NCI-H2196 (cell line): ENCODE measurements around the gene PTPN14.

ENCODE experiments used
- DNase-seq: peaks from one replicate; lab custom pipeline; 2025; ENCODE audit not compliant: unreplicated experiment; lab: John Stamatoyannopoulos, UW

Gene PTPN14

DNA sequence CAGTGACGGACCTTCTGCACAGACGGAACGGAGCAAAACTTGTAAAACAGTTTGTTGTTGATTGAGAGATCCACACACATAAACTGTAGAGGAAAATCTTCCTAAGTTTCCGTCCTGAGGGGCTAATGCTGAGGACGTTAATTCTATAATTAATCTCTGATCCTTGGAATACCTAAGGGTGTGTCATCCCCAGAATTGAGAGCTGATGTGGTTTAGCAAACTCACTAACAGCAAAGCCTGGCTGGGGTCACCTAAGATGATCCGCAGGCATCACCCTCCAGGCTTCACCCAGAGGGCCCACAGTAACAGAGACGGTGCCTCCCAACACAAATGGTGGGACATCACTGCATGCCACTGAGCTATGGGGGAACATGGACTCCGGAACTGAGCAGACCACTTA is 172.9 kb downstream of the PTPN14 start:
- DNase-seq, result no peak

DNA sequence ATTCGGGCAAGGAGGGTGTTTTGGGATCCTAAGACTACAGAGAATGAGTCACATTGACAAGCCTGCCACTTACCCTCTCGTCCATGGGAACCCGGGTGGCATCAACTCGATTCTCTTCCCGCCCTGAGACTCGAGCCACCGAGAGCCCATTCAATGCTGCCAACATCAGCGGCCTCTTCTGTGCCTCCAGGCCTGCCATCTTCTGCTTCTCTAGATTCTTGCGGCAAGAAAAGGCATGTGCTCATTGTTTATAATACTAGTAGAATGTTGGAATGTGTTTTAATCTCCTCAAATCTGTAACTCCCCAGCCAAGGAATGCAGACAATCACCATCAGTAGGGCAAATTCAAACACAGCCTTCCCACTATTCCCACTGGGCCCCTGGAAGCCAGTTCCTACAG is 173.5 kb downstream of the PTPN14 start:
- DNase-seq, result no peak

DNA sequence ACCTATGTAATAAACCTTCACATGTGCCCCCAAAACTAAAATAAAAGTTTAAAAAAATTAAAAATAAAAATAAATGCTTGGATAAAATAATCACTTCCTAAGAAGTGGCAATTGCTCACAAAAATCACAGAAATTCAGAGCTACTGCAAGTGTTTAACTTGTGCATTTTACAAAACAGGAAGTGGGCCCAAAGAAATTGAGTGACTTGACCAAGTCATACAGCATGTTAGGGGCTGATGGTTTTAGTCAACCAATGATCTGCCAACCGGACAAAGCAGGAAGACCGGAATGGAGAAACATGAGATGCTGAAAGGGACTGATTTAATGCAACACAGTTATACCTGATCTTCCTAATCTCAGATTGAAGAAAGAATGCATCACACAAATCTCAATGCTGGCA is 173.9 kb downstream of the PTPN14 start:
- no peak for DNase-seq

DNA sequence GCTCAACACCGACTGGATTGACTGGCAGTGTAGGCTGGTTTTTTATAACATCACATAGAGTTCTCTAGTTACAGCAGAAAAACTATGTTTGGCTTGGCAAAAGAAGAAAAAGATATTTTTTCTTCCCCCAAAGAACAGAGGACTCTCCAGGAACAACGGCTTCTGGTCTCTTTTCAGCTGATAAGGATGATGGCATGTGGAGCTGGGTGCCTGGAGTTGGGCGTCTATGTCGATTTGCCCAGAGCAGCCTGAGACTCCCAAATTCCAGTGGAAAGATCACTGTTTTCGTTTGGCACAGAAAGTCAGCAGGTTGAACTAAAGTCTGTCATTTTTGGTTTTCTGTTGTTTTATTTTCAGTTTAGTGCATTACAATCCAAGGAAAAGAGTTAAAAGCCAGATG is 179.3 kb downstream of the PTPN14 start:
- DNase-seq, result no peak

DNA sequence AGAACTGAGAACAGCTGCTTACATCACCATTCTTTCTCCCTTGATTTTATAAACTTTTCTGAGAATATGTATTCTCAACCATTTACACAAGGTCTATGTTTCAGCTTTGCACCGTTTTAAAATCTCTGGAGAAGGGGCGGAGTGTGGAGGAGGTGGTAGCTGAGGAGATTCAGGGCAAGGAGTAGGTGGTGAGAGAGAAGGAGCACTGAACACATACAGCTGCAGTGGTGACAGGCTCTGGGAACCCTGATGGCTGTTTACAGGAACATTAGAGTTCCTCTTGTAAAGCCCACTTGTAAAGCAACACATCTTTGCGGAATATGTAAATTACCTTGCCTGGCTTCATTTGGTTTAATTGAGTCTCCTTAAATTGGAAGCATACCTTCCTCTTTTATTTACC is 180.8 kb downstream of the PTPN14 start:
- DNase-seq, result no peak

DNA sequence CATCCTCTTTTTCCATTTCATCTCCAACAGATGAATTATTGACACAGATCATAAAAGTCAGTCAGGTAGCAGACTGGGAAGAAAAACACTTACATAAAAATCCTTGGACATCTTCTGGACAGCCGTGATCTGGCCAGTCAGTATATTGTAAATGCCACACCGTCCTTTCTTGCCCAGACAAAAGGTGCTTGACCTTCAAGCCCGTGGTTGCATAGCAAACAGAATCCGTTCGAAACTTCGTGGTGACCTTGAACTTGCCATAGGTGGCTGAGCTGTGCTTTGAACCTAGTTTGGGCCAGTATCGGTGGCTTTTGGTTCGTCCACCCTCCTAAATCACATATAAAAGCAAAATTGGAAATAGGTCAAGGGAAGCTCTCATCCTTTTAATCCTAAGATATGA is 182.0 kb downstream of the PTPN14 start:
- no peak for DNase-seq

DNA sequence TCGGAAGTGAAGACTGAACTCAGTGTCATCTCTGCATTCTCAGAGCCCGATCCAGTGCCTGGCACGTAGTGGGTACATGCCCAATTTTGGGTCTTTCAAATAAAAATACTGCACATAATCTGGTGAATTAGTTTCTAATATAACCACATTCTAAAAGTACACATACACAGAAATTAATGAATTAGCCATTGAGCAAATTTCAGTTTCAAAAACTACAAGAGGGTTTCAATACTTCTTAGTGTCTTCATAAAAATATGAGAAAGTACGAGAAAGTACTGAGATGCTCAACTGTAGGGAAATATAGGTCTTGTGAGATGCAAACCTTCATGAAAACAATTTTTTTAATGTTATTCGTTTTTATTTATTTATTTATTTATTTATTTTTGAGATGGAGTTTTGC is 183.6 kb downstream of the PTPN14 start:
- no peak for DNase-seq

DNA sequence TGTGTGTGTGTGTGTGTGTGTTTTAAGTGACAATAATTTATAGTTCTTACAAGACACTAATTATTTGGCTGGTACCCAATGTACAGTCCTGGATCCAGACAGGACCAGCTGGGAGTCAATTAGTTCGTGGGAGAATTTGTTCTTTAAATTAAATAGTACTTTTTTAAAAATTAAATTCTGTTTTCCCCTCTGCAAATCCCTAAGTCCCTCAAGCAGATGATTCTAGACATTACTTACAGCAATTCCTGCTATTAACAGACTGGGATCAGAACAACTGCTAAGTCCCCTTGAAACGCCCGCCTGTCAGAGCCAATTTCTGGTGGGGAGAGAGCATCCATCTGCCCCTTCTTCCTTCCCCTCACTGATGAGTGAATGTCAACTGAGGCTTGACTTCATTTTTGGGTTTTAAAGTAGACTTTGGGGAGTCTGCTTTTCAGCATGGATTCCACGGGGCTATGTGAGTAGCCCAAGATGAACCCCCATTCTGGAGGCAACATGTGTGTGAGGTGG is 186.6 kb downstream of the PTPN14 start:
- DNase-seq, result no peak

DNA sequence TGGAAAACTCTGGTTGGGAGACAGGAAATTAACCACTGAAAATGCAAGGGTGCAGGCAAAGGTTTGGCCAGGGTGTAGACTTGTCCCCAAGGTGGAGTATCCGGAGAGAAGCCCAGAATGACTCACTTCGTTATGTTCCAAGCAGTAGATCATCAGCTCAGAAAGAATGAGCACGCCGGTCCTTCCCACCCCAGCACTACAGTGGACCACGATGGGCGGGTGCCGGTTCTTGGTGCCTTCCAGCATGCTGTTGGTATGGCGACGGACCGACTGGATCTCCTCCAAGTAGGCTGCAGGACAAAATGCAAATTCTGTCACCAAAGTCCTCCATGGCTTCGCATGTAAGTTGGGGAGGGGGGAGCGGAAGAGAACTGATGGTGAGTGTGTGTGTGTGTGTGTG is 187.0 kb downstream of the PTPN14 start:
- no peak for DNase-seq

DNA sequence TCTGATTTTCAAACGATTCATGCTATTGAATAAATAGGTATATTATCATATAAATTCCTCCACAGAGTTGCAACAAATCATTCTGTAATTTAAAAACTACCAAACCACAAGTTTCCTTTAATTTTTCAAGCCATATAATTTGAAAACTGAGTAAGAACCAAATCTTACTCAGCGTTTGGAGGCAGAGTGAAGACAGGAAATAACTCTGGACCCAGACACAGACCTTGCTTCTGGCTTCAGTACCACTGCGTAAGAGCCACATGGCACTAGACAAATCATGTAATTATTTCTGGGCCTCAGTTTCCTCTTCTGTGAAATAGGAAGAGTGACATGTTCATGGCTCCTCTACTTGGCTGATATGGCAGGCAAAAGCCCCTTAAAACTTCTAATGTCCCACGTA is 188.0 kb downstream of the PTPN14 start:
- DNase-seq, result no peak

DNA sequence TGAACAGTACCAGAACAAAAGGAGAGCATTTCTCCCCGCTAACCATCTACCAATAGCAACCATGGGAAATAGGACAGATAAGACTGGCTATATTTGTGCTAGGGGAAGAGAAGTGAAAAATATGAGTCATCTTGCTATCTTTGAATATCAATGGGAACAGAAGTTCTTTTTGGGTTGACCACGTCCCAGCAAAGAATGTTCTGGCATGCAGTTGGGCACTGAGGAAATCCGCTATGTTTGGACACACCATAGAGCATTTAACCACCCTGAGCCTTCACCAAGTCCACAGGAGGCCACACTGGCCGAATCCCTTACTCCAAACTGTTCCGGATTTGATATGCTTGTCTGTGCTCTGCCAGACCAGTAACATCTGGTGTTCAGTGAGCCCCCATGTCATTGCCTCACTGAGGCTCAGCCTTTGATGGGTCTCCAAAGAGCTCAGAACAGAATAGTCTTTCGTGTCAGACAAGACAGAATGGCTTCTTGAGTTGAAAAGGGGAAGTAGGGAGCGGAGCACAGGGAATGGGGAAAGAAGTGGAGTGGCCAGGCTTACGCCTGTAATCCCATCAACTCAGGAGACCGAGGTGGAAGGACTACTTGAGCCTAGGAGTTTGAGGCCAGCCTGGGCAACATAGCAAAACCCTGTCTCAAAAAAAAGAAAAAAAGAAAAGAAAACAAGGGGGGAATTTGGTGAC is 189.1 kb downstream of the PTPN14 start:
- no peak for DNase-seq

DNA sequence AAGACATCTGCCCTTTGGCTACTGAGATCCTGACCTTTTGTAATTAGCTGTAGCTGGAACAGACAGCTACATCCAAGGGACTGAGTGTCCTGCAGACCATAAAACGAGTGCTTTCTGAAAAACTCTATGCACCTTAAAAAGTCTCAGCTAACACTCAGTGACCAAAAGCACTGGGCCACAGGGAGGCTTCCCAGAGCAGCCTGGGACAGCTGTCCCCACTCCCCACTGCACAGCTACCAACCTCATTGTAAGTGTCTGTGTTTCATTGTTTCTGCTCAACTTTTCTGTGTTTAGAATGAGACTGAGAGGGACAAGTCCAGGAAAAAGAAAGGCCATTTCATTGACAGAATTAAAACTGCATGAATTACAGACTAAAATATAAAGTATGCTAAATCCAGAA is 189.8 kb downstream of the PTPN14 start:
- DNase-seq, result no peak

DNA sequence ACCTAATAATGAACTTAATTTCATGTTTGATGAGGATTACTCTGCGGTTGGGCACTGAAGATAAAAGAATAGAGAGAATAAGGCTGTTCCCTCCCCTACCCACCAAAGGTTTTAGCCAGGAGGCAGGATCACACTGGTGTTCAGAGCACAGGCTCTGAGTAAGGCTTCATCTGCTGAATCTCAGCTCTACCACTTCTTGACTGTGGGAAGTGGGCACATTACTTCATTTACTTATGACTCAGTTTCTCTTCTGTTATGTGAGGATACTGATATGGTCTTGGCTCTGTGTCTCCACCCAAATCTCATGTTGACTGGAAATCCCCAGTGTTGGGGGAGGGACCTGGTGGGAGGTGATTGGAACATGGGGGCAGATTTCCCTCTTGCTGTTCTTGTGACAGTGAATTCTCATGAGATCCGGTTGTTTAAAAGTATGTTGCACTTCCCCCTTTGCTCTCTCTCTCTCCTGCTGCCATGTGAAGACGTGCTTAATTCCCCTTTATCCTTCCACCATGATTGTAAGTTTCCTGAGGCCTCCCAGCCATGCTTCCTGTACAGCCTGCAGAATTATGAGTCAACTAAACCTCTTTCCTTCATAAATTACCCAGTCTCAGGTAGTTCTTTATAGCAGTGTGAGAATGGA is 190.8 kb downstream of the PTPN14 start:
- no peak for DNase-seq

DNA sequence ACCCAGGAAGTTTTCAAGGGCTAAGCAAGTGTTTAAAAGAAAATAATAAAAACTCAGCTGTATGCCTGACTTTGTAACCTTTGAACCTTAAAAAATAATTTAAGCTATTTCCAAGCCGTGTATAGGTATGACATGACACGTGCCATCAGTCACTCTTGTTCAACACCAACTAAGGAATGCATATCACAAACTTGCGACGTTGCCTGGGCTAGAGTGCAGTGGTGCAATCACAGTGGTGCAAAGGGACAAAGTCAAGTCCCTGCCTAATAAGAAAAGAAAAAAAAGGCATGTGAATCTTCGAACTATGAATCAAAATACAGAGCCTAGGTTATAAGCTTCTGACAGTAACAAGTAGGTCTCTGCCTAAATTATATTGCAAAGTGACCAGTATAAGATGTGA is 191.3 kb downstream of the PTPN14 start:
- no peak for DNase-seq

DNA sequence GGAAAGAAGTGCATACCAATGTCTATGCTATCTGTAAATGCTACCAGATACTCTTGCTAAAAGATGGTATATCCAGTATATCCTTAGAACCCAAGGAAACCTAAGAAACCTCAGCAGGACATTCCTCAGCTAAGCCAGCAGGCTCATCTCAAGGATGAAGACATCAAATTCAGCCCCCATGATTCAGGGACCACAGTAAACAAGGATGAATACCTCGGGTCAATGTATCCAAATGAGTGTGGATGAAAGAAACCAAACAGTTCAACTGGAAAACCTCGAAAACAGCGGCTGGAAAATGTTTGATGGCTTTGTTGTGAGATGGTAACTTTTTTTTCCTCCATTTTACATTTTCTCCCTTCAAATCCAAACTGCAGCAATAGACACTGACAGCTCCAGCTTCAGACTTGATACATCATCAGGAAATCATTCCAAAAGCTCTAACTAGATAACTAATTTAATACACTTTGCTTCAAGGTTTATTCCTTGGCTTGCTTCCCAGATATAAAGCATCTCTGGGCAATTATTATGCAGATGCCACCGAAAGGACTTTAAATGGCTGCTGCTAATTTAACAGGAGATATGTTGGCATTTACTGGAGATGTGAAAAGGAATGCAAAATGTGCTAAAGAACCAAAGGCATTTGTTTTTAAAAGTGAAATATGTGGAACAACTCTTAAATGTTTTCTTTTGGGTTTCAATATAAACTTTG is 196.8 kb downstream of the PTPN14 start:
- DNase-seq, result no peak

DNA sequence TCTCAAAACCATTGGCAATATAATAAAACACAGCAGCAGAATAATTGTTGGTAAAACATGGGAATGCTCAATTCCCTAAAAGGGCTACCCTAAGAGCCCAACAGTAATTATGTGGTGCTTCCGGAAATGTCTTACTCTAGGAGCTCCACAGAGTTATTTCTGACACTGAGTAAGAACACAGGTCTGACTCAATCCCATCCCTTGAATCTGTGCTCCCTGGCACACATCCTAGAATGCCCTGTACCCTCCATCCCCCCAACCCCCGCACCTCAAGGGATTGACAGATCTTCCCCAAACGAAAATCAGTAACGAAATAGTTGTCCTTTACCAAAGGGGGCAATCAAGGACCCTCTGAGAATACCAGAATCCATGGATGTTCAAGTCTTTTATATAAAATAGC is 198.6 kb downstream of the PTPN14 start:
- DNase-seq, result no peak

DNA sequence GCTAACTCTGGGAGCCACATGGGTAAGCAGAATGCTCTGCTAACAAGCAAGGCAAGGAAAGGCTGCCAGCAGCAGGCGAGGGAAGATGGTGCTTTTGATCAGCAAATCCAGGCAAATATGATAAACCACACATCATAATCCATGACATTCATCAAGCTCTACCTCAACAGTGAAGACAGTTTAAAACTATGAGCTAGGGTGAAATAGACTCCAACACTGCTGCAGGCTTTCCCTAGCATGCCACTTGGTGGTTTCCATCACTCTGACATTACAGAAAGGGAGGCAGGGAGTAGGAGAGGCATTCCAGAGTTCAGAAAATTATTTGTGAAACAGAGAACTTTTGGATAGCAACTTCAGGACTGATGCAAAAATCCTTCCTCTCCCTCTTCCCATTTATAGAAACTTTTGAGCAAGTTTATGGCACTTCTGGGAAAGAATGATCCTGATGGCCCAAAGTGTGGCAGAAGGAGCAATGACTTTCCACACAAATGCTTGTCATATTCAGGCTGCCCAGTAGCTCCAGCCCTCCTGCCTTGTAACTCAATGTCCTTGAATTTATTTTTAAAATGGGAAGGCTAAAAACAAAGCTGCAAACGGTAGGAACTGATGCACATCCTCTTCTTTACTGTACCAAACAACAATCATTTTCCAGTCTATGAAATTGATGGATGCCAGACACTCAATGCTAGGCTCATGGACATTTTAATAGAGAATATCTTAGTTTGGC is 199.7 kb downstream of the PTPN14 start:
- no peak for DNase-seq

DNA sequence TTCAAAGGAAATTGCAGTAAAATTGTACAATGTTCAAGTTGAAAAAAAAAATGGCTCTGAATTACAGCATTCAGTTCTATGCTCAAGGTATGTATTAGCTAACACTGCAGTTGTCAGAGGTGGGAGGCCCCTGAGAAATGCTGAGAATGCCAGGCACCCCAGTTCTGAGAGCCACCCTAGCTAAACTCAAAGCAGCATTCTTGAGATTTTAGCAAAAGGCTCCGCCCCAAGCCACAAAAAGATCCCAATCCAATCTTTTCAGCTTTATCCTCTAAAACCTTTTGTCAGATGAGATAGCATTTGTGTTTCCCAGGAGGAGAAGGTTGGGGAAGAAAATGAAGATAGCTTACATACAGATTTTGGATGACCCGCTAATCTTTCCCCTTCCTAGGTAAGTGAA is 201.6 kb downstream of the PTPN14 start:
- no peak for DNase-seq

DNA sequence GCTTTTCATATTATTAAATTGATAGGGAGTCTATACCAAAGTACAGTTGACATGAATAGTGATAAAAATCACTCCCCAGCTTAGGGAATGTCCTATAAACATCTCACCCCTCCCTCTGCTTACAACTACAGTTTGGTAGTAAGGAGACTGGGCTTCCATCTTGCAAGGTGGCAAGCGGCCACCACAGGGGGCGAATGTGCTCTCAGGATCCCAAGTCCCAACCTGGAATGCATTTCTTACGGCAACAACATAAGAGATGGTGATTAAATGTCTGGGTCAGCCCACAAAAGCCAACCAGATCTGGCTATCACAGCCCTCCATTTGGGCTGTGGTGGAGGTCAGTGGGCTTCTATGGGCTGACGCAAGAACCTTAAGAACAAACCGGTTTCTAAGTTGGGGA is 202.4 kb downstream of the PTPN14 start:
- DNase-seq, result no peak

DNA sequence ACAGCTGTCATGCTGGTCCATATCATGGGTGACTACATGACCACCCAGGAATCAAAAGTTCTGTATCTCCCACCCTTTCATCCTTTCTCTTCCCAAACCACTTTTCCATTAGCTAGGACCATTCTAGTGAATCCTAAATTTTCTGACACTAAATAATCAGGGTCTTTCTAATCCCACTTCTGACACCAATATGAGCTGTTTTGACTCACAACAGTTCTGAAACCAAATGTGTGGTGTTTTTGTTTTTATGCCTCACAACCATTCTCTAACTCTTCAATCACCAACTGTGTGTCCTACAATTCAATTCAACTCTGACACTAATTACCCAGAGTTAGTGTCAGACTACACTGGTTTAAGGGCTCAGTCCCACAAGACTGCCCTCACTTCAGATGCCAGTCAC is 206.5 kb downstream of the PTPN14 start:
- DNase-seq, result no peak

DNA sequence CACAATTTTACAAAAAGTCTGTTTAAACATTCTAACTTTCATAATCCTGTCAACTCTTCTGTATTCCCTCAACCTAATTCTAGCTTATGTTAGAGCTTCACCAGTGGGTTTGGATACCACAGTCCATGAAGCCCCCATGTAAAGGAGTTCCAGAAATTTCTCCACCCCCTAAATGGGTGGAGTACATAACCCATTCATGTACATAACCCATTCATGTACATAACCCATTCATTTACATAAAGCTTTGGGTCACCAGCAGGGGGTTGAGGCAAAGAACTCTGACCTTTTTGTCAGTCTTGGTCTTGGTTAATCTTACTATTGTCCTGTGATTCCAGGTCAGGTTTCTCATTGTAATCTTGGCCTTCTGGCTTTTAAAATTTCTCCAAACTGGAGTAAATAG is 208.9 kb downstream of the PTPN14 start:
- no peak for DNase-seq

DNA sequence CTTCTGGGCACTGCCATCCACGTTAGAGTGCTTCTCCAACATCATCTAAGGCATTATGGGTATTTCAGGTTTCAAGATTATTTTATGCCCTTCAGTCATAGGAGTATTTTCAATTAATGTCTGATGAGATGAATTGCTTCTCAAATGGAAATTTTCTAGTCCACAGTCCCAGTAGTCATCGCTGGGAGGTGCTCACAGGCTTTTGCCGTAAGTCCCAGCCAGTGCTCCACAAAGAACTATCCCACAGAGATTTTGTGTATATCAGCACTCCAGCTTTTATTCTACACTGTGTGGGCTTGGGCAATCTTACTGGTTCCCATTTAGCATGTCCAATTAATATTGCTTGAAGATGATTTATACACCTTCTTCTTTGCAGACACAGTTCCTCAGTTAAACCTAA is 209.5 kb downstream of the PTPN14 start:
- no peak for DNase-seq
